Lower lobe of right lung (tissue), 2 donors: ENCODE measurements around the gene NHSL1. TPM values are rescaled to one million over a fixed set of nuclear protein-coding genes. Genes with fewer than 3 reads are reported as not detected.

Experiments used
- ATAC-seq, 2 donors: fragments of 200-7000 bp; cut with Tn5 transposase; one replicate each; pipeline ENCODE4 v1.9.1; 2020 to 2022; ENCODE audit warnings: mild to moderate bottlenecking in 2 of 2, moderate library complexity in 2 of 2
- DNase-seq: peaks from one replicate; pipeline ENCODE4 v3.0.0-alpha.2; 2020
- H3K27ac ChIP-seq: fragments of 200-600 bp; one replicate; pipeline ENCODE4 v1.8.0; 2022
- H3K27me3 ChIP-seq: fragments of 200-600 bp; one replicate; pipeline ENCODE4 v1.8.0; 2022; ENCODE audit warnings: low read depth
- H3K36me3 ChIP-seq: fragments of 200-600 bp; one replicate; pipeline ENCODE4 v1.8.0; 2022; ENCODE audit warnings: mild to moderate bottlenecking
- H3K4me1 ChIP-seq: fragments of 200-600 bp; one replicate; pipeline ENCODE4 v1.8.0; 2022
- H3K4me3 ChIP-seq: fragments of 200-600 bp; one replicate; pipeline ENCODE4 v1.8.0; 2022; ENCODE audit warnings: mild to moderate bottlenecking
- H3K9me3 ChIP-seq: fragments of 200-600 bp; one replicate; pipeline ENCODE4 v1.8.0; 2022
- CTCF ChIP-seq: fragments of 200-600 bp; IDR thresholded peaks from one replicate; pipeline ENCODE4 v1.8.0; 2022; ENCODE audit warnings: antibody characterized with exemption, mild to moderate bottlenecking
- intact Hi-C: fragments of 100-400 bp; cut with DNase I; formaldehyde crosslinking; loops from one replicate; pipeline ENCODE4 v1.11.0; 2022
- total RNA-seq: library from RNA; stranded (reverse); fragmentation: NEBNext Ultra II Directional; extraction: Animal tissue kit (Norgen Biotek cat#: 25700); gene quantifications from one replicate; pipeline ENCODE4 v1.2.1, GENCODE V29; 2021
- donor health status: DM: no; HTN: yes; CAD: no; lungs with severe emphysema.

Gene NHSL1
- total RNA-seq, 1 donor from 2014 or later, result 63.7 TPM

- Histone ChIP-seq H3K27ac (no peak overlapping the region), H3K9me3 (no peaks in the 10 kb centered on the region), H3K4me3 (no peak overlapping the region), H3K4me1 (peaks cover 12% of the 10 kb centered on the region), H3K36me3 (no peaks in the 10 kb centered on the region), H3K27me3 (no peaks in the 10 kb centered on the region)
- peak; percentile 73 for TF ChIP-seq CTCF
- ATAC-seq, result peak; percentile 72 to 83
- DNase-seq, result peak; percentile 59
- intact Hi-C loops, result no loop called here
These were observed 18.3 kb upstream of the NHSL1 start for GRCh38 chr6:138517635-138518034.

- no peaks in the 10 kb centered on the region for H3K4me1 ChIP-seq
- no peak for ATAC-seq
- no peak for DNase-seq
- H3K9me3 ChIP-seq, result no peaks in the 10 kb centered on the region
- H3K4me3 ChIP-seq, result no peak overlapping the region
- no peaks in the 10 kb centered on the region for H3K36me3 ChIP-seq
- no peak for TF ChIP-seq CTCF
- intact Hi-C loops, result no loop called here
- H3K27me3 ChIP-seq, result no peaks in the 10 kb centered on the region
- H3K27ac ChIP-seq, result no peak overlapping the region
These were observed 16.5 kb upstream of the NHSL1 start for GRCh38 chr6:138515657-138516248.

GRCh38 chr6:138514860-138515540 lies 15.7 kb upstream of the NHSL1 start:
- Histone ChIP-seq H3K27me3 (no peaks in the 10 kb centered on the region), H3K4me1 (no peaks in the 10 kb centered on the region), H3K36me3 (no peaks in the 10 kb centered on the region), H3K27ac (no peak overlapping the region), H3K4me3 (no peak overlapping the region), H3K9me3 (no peaks in the 10 kb centered on the region)
- DNase-seq (no peak), ATAC-seq (peak; percentile 31 to 75)
- intact Hi-C loops, result no loop called here
- no peak for TF ChIP-seq CTCF

GRCh38 chr6:138512609-138513008 lies 13.3 kb upstream of the NHSL1 start:
- intact Hi-C loops, result no loop called here

GRCh38 chr6:138510093-138510492 lies 10.8 kb upstream of the NHSL1 start:
- intact Hi-C loops, result no loop called here
- Histone ChIP-seq H3K4me3 (no peak overlapping the region), H3K4me1 (peaks cover 8% of the 10 kb centered on the region), H3K9me3 (no peaks in the 10 kb centered on the region), H3K36me3 (no peaks in the 10 kb centered on the region), H3K27me3 (no peaks in the 10 kb centered on the region), H3K27ac (no peak overlapping the region)
- ATAC-seq (no peak), DNase-seq (no peak)
- no peak for TF ChIP-seq CTCF

More at GRCh38 chr6:138512609-138513008, 13.3 kb upstream of the NHSL1 start:
- Histone ChIP-seq H3K27ac (no peak overlapping the region), H3K4me1 (peaks cover 8% of the 10 kb centered on the region), H3K36me3 (no peaks in the 10 kb centered on the region), H3K4me3 (no peak overlapping the region), H3K9me3 (no peaks in the 10 kb centered on the region), H3K27me3 (no peaks in the 10 kb centered on the region)
- ATAC-seq (no peak), DNase-seq (no peak)
- no peak for TF ChIP-seq CTCF
